SK-N-MC (cell line): ENCODE measurements around the gene DTNA.

Experiments
- DNase-seq: peaks from one replicate; pipeline ENCODE4 v3.0.0-alpha.2; 2011; ENCODE audit warnings: low read depth, low spot score
- H3K27ac ChIP-seq: fragments of 200-600 bp; sonication (generic); 2 replicates; pipeline ENCODE4 v1.5.1; 2016; ENCODE audit warnings: mixed run types
- H3K36me3 ChIP-seq: fragments of 200-600 bp; sonication (generic); 2 replicates; pipeline ENCODE4 v1.6.1; 2017; ENCODE audit warnings: antibody characterized with exemption, low read length, mixed read lengths; ENCODE audit not compliant: insufficient read depth
- H3K4me3 ChIP-seq: fragments of 200-600 bp; sonication (generic); 2 replicates; pipeline ENCODE4 v1.5.1; 2016
- H3K9ac ChIP-seq: fragments of 200-600 bp; sonication (generic); 2 replicates; pipeline ENCODE4 v1.8.0; 2017; ENCODE audit warnings: mixed run types, mixed read lengths; ENCODE audit not compliant: insufficient read length
- H3K9me3 ChIP-seq: fragments of 200-600 bp; sonication (generic); 2 replicates; pipeline ENCODE4 v1.6.1; 2017; ENCODE audit warnings: low read depth, mild to moderate bottlenecking, antibody characterized with exemption, low read length, moderate library complexity, mixed read lengths
- EZH2 ChIP-seq: fragments of 200-600 bp; sonication (generic); IDR thresholded peaks from one replicate; pipeline ENCODE4 v1.6.1; 2017; ENCODE audit warnings: antibody characterized with exemption
- FOXP2 ChIP-seq: optimal IDR thresholded peaks from 2 replicates; pipeline ENCODE3; 2011; ENCODE audit warnings: mild to moderate bottlenecking, moderate library complexity; ENCODE audit not compliant: insufficient read depth; ENCODE audit errors: extremely low read length, control extremely low read depth
- POLR2AphosphoS5 ChIP-seq: IDR thresholded peaks from 2 replicates; pipeline ENCODE4 v1.6.1; 2012; ENCODE audit warnings: mild to moderate bottlenecking, low read depth, low read length, borderline replicate concordance

Gene DTNA

DNA sequence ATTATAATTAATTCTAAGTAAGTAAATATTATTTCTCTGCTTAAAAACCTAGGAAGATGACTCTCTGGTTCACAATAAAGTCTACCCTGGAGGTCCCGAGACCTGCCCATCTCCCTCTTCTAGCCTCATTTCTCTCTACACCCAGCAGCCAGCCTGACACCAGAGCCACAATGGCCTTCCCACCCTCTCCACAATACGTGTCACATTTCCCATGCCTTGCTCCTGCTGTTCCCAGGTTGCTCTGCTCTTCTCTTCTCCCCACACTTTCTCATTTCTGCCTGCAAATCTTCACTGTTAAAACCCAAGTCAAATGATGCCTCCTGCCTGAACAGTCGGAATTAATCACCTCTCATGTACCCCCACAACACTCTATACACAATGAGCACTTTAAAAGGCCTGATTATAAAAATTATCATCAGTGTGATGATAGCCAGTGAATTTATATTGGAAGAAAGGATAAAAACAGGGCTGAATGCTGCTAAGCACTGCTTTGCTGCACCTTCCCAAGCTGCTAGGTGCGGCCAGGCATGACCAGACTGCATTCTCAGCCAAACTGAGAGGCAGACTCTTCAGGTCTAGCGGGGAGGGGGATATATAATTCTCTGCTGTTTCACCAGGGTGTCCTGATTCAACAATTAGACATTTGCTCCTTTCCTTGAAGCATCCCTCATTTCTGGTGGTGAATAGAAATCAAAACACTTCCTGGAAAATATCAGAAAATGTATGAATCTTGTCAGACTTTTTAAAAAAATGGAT, 160.6 kb downstream of the DTNA start:
- TF ChIP-seq POLR2AphosphoS5, result no peak
- TF ChIP-seq FOXP2, result no peak
- TF ChIP-seq EZH2, result no peak
- no peaks in the 10 kb centered on the region for H3K36me3 ChIP-seq
- DNase-seq, result no peak
- no peak overlapping the region for H3K9ac ChIP-seq
- H3K9me3 ChIP-seq, result no peaks in the 10 kb centered on the region
- no peak overlapping the region for H3K4me3 ChIP-seq
- H3K27ac ChIP-seq, result no peak overlapping the region

- no peak overlapping the region for H3K4me3 ChIP-seq
- no peak overlapping the region for H3K27ac ChIP-seq
- no peak for DNase-seq
- no peak overlapping the region for H3K9ac ChIP-seq
- TF ChIP-seq POLR2AphosphoS5 (no peak), EZH2 (no peak), FOXP2 (no peak)
- H3K36me3 ChIP-seq, result no peaks in the 10 kb centered on the region
- H3K9me3 ChIP-seq, result no peaks in the 10 kb centered on the region
Measured at GRCh38 chr18:34871435-34871834, 161.3 kb downstream of the DTNA start.

- no peak for TF ChIP-seq FOXP2
- TF ChIP-seq POLR2AphosphoS5, result no peak
- no peak for TF ChIP-seq EZH2
Measured at GRCh38 chr18:34872066-34872465, 162.0 kb downstream of the DTNA start.

DNA sequence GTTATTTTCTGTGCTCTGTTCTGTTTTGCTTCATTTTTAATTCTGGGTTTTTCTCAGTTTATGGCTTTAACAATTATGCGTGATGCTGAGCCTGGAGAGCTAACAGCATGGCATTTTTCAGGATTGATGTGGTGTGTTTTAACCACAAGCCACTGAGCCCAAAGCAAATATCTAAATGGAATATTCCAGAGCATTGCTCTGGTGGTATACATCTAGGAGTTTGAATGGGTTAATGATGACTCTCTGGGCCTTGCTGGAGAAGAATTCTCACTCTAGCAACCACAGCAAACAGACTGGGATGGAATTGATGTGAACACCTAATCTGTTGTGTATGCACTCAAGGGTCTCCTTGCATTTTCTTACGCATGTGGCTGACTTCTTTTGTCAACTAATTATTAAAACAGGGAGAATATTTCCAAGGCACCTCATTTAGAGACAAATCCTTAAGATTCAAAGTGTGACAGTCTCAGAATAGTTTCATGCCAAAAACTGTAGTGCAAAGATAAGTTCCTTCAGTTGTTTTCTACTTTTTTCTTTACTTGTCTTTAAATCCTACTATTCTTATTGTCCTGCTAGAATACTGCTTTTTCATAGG, 164.0 kb downstream of the DTNA start:
- TF ChIP-seq FOXP2, result no peak
- no peak for TF ChIP-seq POLR2AphosphoS5
- TF ChIP-seq EZH2, result no peak
- Histone ChIP-seq H3K36me3 (no peaks in the 10 kb centered on the region), H3K9me3 (no peaks in the 10 kb centered on the region), H3K27ac (no peak overlapping the region), H3K9ac (no peak overlapping the region), H3K4me3 (no peak overlapping the region)
- no peak for DNase-seq

More at GRCh38 chr18:34872066-34872465, 162.0 kb downstream of the DTNA start:
- no peak overlapping the region for H3K4me3 ChIP-seq
- no peak overlapping the region for H3K9ac ChIP-seq
- DNase-seq, result no peak
- no peak overlapping the region for H3K27ac ChIP-seq
- no peaks in the 10 kb centered on the region for H3K9me3 ChIP-seq
- no peaks in the 10 kb centered on the region for H3K36me3 ChIP-seq

- Histone ChIP-seq H3K9ac (no peak overlapping the region), H3K27ac (no peak overlapping the region), H3K4me3 (no peak overlapping the region), H3K36me3 (no peaks in the 10 kb centered on the region), H3K9me3 (no peaks in the 10 kb centered on the region)
- TF ChIP-seq EZH2, result no peak
- TF ChIP-seq FOXP2, result no peak
- DNase-seq, result no peak
Measured at GRCh38 chr18:34875150-34875549, 165.1 kb downstream of the DTNA start.

GRCh38 chr18:34880403-34880802, 170.3 kb downstream of the DTNA start:
- Histone ChIP-seq H3K9me3 (no peaks in the 10 kb centered on the region), H3K36me3 (no peaks in the 10 kb centered on the region), H3K27ac (no peak overlapping the region), H3K9ac (no peak overlapping the region), H3K4me3 (no peak overlapping the region)
- no peak for DNase-seq
- TF ChIP-seq FOXP2 (no peak), POLR2AphosphoS5 (no peak), EZH2 (no peak)

- H3K9ac ChIP-seq, result no peak overlapping the region
- no peaks in the 10 kb centered on the region for H3K36me3 ChIP-seq
- H3K27ac ChIP-seq, result no peak overlapping the region
- no peak for DNase-seq
- TF ChIP-seq FOXP2 (no peak), POLR2AphosphoS5 (no peak), EZH2 (no peak)
- no peaks in the 10 kb centered on the region for H3K9me3 ChIP-seq
- H3K4me3 ChIP-seq, result no peak overlapping the region
Measured at GRCh38 chr18:34880882-34881834, 171.1 kb downstream of the DTNA start.

DNA sequence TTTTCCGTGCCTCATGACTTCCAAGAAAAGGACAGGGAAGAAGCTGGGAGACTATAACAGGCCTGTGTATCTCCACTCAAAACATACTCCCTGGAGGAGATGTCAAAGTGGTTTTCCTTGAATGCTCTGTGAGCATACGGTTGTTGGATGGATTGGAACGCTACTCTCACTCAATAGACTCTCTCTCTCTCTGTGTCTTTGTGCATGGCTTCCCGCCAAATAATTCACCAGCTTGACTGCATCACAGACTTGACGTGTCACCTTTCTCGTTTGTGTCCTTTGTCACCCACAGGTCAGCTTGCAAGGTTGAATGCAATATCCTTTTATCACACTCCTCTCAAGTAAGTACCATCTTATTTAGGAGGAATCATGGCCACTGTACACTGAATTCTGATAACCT, 174.3 kb downstream of the DTNA start:
- Histone ChIP-seq H3K9me3 (no peaks in the 10 kb centered on the region), H3K36me3 (no peaks in the 10 kb centered on the region), H3K27ac (no peak overlapping the region), H3K4me3 (no peak overlapping the region), H3K9ac (no peak overlapping the region)
- no peak for TF ChIP-seq POLR2AphosphoS5
- no peak for TF ChIP-seq EZH2
- TF ChIP-seq FOXP2, result no peak
- no peak for DNase-seq

DNA sequence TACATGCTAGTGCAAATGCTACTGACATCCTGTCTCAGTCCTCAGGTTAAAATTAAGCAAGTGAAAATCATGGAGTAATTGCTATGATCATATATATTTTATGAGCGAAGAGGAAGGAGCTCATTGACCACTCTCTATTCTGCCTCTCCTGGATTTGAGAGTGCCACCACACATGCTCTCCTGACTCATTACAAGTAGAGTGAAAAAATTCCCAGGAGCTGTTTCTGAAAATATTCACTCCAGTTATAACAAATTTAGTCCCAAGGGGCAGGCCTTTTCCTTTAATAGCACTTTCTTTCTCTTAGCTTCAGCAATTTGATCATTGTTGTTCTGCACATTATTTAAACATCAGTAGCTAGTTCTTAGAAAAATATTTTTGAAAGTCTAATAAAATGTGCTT, 176.1 kb downstream of the DTNA start:
- DNase-seq, result no peak

More for the DNA sequence above, 176.1 kb downstream of the DTNA start:
- no peaks in the 10 kb centered on the region for H3K9me3 ChIP-seq
- TF ChIP-seq EZH2 (no peak), POLR2AphosphoS5 (no peak), FOXP2 (no peak)
- H3K36me3 ChIP-seq, result no peaks in the 10 kb centered on the region
- H3K9ac ChIP-seq, result no peak overlapping the region
- no peak overlapping the region for H3K4me3 ChIP-seq
- H3K27ac ChIP-seq, result no peak overlapping the region
